Measurements from ENCODE around the gene PRLR. TPM values are rescaled to one million over a fixed set of nuclear protein-coding genes. Genes with fewer than 3 reads are reported as not detected.
A peak's percentile ranks its signal among the peaks of the same experiment; 100 is the strongest.
"Not testable (repeated sequence)": the region's sequence is repeated elsewhere in the genome, so short reads cannot be mapped to it uniquely, and the experiment has no call there.

The PRLR gene
- 10 to 100 TPM; 27.5 to 56.4 (median 49.0) TPM for polyA plus RNA-seq (ENCODE audit: insufficient read length in 3 of 3)
- long read RNA-seq, donor 1, full-length matches to known transcripts: 1 of 1 reads
- long read RNA-seq, donor 1, partial matches to known transcripts: 0 of 1 reads
- long read RNA-seq, donor 1, other reads (novel, unspliced or antisense): 0 of 1 reads
- long read RNA-seq, donor 2, partial matches to known transcripts: 10 of 10 reads
- long read RNA-seq, donor 2, other reads (novel, unspliced or antisense): 0 of 10 reads
- long read RNA-seq, donor 3, full-length matches to known transcripts: 2 of 2 reads
- long read RNA-seq, donor 3, partial matches to known transcripts: 0 of 2 reads
- long read RNA-seq, donor 3, other reads (novel, unspliced or antisense): 0 of 2 reads
- long read RNA-seq, donor 4, full-length matches to known transcripts: 1 of 1 reads
- long read RNA-seq, donor 4, partial matches to known transcripts: 0 of 1 reads
- long read RNA-seq, donor 4, other reads (novel, unspliced or antisense): 0 of 1 reads
- long read RNA-seq, donor 5: 0 reads
- long read RNA-seq, donor 6: 0 reads
- long read RNA-seq, donor 7, partial matches to known transcripts: 0 of 1 reads
- long read RNA-seq, donor 7, other reads (novel, unspliced or antisense): 0 of 1 reads
- long read RNA-seq, donor 8: 0 reads
- long read RNA-seq, donor 9, full-length matches to known transcripts: 3 of 9 reads
- long read RNA-seq, donor 9, partial matches to known transcripts: 6 of 9 reads
- long read RNA-seq, donor 9, other reads (novel, unspliced or antisense): 0 of 9 reads
- long read RNA-seq, donor 10, partial matches to known transcripts: 5 of 5 reads
- long read RNA-seq, donor 10, other reads (novel, unspliced or antisense): 0 of 5 reads
- long read RNA-seq, donor 11, full-length matches to known transcripts: 1 of 1 reads
- long read RNA-seq, donor 11, partial matches to known transcripts: 0 of 1 reads
- long read RNA-seq, donor 11, other reads (novel, unspliced or antisense): 0 of 1 reads
- long read RNA-seq, donor 12, full-length matches to known transcripts: 2 of 9 reads
- long read RNA-seq, donor 12, partial matches to known transcripts: 7 of 9 reads
- long read RNA-seq, donor 12, other reads (novel, unspliced or antisense): 0 of 9 reads
- long read RNA-seq, donor 13: 0 reads
- long read RNA-seq, donor 14, full-length matches to known transcripts: 3 of 3 reads
- long read RNA-seq, donor 14, partial matches to known transcripts: 0 of 3 reads
- long read RNA-seq, donor 14, other reads (novel, unspliced or antisense): 0 of 3 reads
- long read RNA-seq, donor 15: 0 reads
- long read RNA-seq, donor 16: 0 reads

DNA sequence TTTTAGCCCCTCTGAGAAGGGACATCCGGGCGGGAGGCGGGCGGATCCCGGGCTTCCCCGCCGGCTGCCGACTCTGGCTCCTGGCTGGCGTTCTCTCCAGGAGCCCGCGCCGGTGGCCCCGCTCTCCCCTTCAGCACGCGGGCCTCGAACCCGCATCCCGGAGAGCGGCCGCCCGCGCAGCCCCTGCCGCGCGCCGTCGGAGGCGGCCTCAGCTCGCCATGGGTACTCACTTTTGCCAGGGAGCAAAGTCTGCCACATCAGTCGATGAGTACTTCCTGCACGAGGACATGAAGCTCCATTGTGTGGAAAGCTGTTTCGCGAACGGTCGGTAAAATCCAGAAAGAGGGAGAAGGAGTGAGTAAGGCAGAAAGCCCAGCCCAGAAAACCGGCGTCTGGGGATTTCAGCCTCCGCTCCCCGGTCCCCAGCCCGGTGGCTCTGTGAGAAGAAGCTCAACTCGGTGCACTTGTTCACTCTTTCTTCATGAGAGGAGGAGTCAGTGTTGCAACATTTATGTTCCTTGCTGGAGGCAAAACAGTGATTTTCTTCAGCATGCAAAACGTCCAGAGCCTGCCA lies at the start of gene PRLR:
Gene PRLR (minus strand): TSS at position 450 of the 574 bp plus-strand sequence. CDS start 140,867 bp downstream, outside the sequence.
- DNase-seq: peak; percentile 40

DNA sequence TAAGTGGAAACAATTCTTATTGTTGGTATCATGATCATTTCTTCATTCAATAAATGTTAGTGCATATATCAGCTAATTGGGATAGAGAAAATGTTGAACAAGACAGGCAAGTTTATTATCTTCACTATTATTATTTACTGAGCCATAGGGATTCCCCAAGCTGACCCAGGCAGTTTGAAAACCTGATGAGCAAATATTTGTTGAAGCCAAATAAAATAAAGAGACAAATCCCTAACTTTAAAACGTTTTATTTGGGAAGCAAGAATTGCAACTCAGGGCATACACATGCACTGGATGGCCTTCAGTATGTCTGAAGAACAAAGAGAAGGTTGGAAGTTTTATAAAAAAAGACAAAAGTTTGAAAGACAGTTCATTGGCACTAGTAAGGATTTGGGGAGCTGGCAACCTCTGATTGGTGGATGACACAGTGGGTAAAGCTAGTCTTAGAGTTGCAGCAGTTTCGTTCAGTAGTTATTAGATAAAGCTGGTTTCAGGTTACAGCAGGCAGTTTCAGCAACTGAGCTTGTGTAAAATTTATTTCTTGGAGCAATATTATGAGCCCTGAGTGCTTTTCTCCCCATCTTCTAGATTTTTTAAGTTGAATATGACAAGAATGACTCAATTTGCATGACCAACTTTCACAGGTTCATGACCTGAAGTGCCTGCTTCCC lies 44.7 kb upstream of the PRLR start:
- DNase-seq: no peak

GRCh38 chr5:35269006-35269405 lies 38.7 kb upstream of the PRLR start:
- no peak for DNase-seq

DNA sequence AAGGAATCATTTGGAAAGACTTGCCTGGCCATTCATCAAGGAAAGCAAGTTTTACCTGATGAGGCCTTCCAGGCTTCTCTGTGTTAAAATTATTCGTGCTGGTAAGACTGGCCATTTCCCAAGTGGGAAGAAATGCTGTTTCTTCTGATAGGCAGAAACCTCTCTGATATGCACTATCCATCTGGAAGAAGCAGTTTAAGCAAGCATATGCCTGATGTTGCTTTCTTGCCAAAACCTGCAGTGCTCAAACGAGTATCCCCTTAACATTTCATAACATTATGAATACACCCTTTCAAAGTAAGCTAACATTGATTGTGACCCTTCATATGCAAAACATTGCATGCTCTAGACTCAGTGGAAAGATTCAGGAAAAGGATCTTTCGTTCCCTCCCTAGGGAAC lies 36.0 kb upstream of the PRLR start:
- no peak for DNase-seq

DNA sequence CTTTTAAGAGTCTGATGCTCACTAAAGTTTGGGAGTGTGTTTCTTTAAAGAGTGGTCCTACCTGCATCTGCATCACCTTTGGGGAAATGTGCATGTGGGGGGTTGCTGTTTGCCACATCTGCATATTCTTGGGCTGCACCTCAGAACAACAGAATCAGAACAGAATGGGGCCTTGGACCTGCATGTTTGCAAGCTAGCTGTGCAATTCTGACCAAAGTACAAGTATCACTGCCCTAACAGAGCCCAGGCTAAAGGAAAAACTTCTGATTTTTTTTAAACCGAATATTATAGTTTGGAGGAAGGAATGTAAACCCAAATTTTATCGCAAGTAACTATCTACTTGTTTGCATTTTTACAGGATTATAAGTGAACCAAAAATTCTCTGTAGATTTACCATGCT lies 34.2 kb upstream of the PRLR start:
- no peak for DNase-seq

GRCh38 chr5:35263266-35263877 lies 33.1 kb upstream of the PRLR start:
- no peak for DNase-seq

- DNase-seq: no peak
Measured at GRCh38 chr5:35253582-35253981, 23.3 kb upstream of the PRLR start.

GRCh38 chr5:35252963-35253362 lies 22.7 kb upstream of the PRLR start:
- DNase-seq: no peak

- no peak for DNase-seq
Measured at GRCh38 chr5:35248843-35249780, 18.8 kb upstream of the PRLR start.

GRCh38 chr5:35247648-35248034 lies 17.4 kb upstream of the PRLR start:
- no peak for DNase-seq

DNA sequence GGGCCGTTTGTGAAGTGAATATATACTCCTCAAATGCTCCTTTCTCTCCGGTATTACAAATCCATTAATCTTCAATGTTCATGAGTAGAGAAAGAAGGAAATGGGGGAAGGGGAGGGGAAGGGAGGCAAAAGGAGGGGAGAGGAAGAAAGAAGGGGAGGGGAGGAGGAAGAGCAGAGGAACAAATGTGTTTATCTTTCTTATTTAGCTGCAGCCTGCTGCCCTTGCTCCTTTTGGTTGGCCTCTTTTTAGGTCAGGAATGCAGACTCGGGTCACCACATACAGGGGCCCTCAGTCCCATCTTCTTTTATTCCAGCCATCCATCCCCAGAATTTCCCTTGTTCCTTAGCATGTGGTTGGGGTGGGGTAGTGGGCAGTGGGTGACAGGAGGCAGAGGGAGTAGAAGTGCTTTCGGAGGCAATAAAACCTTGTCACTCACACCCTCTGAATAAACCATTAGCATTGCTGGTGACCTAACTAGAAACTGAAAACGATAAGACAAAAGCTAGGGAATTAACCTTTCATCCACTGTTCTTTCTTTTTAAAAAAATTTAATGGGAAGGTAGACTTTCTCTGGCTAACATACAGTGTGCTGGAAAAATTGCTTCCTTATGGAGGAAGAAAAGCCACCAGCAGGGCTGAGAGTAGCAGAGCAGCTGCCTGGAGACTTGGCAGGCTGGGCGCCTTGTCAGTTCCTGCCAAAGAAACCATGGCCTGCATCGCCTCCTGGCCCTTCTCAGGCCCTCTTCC lies 16.8 kb upstream of the PRLR start:
- peak; percentile 62 for DNase-seq

DNA sequence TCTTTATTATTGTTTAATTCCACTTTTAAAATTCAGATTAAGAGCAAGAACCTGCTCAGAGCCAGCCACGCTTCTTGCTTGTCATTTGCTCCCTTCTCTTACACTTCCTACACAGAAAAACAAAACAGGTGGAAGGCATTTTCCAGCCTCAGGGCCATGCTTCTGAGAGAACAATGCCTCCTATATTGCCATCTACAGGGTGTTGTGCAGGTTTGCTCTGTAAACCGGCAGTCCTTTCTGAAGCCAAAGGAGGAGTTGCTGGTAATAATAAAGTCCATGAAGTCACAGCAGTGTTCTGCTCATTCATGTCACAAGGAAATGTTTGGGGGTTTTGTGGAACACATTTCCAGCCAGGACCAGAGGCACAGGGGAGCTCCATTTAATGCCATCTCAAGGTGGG lies 16.1 kb upstream of the PRLR start:
- peak; percentile 39 for DNase-seq

DNA sequence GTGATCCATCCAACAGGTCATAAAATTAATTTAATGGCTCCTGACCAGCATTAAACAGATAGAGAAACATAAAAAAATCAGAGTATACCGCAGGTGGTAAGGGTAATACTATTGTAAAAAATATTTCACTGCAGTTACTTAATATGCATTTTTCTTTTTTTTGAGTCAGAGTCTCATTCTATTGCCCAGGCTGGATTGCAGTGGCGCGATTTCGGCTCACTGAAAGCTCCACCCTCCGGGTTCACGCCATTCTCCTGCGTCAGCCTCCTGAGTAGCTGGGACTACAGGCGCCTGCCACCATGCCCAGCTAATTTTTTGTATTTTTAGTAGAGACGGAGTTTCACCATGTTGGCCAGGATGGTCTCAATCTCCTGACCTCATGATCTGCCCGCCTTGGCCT lies 15.1 kb upstream of the PRLR start:
- not testable (repeated sequence) for DNase-seq

GRCh38 chr5:35244171-35244570 lies 13.9 kb upstream of the PRLR start:
- no peak for DNase-seq

DNA sequence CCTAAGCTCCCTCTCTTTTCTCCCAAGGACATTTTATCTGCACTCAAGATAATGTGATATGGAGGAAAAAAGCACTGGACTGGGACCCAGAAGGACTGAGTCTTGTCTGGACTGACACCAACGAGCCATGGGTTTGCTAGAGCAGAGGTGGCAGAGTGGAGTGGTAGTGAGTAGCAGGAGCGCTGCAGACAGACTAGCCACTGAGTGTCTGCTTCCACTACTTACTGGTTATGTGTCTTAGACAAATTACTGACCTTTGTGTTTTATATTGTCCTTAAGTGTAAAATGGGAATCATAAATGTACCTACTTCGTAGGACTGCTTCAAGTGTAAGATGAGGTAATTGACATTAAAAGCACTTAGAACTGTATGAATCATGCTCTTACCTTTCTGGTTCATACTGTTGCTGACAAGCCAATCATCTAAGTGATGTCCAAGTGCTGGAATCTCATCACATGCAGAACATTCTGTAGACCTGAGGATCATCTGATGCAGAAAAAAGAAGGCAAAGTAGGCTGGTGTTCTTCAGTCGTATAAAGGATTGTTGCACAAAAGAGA lies 12.5 kb upstream of the PRLR start:
- no peak for DNase-seq

- no peak for DNase-seq
Measured at GRCh38 chr5:35240892-35241291, 10.6 kb upstream of the PRLR start.

DNA sequence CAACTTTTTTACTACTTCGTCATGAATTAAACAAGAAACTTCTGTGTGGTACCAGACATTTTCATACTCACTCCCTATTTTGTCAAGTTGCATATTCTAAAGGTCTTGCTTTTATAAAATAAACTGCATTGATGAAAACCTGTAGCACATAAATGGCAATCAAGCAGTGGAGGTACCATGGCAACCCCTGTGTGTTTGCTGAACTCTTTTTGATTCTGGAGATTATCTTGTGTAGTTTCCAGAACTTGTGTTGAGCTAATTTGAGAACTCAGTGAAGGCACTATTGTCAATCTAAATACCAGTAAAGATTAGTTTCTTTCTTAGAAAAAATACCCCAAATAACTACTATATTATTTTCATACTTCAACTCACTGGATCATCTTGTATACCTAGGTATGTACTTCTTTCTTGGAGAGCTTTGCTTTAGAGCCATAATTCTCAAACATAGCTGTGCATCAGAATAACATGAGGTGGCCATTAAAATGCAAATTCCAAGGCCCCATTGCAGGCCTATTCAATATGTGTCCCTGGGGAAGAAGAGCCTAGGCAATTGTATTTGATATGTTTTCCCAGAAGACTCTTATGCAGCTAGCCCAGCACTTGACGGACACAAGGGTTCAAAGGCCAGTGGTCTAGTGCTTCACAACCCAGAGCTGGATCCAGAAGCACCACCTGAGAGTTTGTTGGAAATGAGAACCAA lies 9.8 kb upstream of the PRLR start:
- no peak for DNase-seq

GRCh38 chr5:35239476-35239875 lies 9.2 kb upstream of the PRLR start:
- DNase-seq: no peak
